HEK293 (cell line): ENCODE measurements around the gene CEP104.

Source experiments
- BCL11A ChIP-seq: fragments of 450-650 bp; formaldehyde crosslinking; IDR thresholded peaks from 2 replicates; pipeline ENCODE4 v1.5.1; 2016; ENCODE audit warnings: low read depth, missing biosample characterization, missing genetic modification characterization
- KLF10 ChIP-seq: fragments of 450-650 bp; IDR thresholded peaks from 2 replicates; pipeline ENCODE4 v1.5.1; 2018; ENCODE audit warnings: missing biosample characterization, mild to moderate bottlenecking, missing genetic modification characterization
- KLF16 ChIP-seq: fragments of 450-650 bp; formaldehyde crosslinking; IDR thresholded peaks from 2 replicates; pipeline ENCODE4 v1.5.1; 2017; ENCODE audit warnings: missing biosample characterization, missing genetic modification characterization
- KLF7 ChIP-seq: fragments of 450-650 bp; formaldehyde crosslinking; IDR thresholded peaks from 2 replicates; pipeline ENCODE4 v1.5.1; 2016; ENCODE audit warnings: missing biosample characterization, missing genetic modification characterization, borderline replicate concordance
- MEIS1 ChIP-seq: sonication (generic); formaldehyde crosslinking; IDR thresholded peaks from 2 replicates; pipeline ENCODE4 v1.8.1; 2022; ENCODE audit warnings: missing genetic modification reagents, mild to moderate bottlenecking, borderline replicate concordance
- ZNF138 ChIP-seq: fragments of 450-650 bp; formaldehyde crosslinking; IDR thresholded peaks from 2 replicates; pipeline ENCODE4 v1.5.1; 2016; ENCODE audit warnings: missing biosample characterization, missing genetic modification characterization, borderline replicate concordance
- TF ChIP-seq, protein P1 (sequence below): fragments of 450-650 bp; formaldehyde crosslinking; IDR thresholded peaks from 2 replicates; pipeline ENCODE4 v1.5.1; 2016; ENCODE audit warnings: missing biosample characterization, missing genetic modification characterization
- TF ChIP-seq, protein P2 (sequence below): fragments of 450-650 bp; formaldehyde crosslinking; IDR thresholded peaks from 2 replicates; pipeline ENCODE4 v1.5.1; 2016; ENCODE audit warnings: missing biosample characterization, missing genetic modification characterization

DNA sequence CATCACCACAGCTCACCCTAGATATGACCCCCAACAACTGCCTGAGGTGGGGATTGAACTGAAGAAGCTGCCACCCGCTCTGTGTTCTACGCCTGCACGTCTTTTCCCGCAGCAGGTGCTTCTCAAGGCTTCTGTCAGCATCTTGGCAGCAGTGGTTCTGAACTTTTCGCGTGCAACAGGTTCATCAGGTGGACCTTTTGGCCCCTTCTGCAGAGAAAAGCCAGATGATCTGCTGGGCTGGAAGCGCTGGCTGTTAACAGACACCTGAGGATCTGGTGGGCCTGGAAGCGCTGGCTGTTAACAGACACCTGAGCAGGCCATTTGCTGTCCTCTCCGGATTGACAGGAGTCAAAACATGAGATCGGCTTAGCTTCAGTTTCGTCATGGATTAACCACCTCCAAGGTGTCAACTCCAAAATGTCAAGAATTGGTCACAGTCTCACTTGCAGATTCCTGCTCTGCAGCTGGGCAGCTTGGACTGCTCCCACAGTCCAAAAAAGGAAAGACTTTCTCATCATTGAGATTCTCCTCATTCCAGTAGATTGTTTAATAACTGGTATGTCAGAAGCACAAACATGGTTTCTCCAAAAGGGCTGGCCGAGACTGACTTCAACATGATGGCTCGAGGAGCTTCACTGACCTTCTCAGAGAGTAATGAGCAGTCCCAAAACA, 38.4 kb upstream of the CEP104 start:
- TF ChIP-seq BCL11A (tag by site-specific recombination) (no peak), KLF7 (no peak), KLF10 (no peak), ZNF138 (tag by site-specific recombination) (no peak), MEIS1 (CRISPR knock-in tag) (no peak), KLF16 (no peak)
- TF ChIP-seq, protein P1, sequence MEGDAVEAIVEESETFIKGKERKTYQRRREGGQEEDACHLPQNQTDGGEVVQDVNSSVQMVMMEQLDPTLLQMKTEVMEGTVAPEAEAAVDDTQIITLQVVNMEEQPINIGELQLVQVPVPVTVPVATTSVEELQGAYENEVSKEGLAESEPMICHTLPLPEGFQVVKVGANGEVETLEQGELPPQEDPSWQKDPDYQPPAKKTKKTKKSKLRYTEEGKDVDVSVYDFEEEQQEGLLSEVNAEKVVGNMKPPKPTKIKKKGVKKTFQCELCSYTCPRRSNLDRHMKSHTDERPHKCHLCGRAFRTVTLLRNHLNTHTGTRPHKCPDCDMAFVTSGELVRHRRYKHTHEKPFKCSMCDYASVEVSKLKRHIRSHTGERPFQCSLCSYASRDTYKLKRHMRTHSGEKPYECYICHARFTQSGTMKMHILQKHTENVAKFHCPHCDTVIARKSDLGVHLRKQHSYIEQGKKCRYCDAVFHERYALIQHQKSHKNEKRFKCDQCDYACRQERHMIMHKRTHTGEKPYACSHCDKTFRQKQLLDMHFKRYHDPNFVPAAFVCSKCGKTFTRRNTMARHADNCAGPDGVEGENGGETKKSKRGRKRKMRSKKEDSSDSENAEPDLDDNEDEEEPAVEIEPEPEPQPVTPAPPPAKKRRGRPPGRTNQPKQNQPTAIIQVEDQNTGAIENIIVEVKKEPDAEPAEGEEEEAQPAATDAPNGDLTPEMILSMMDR = no peak
- TF ChIP-seq, protein P2, sequence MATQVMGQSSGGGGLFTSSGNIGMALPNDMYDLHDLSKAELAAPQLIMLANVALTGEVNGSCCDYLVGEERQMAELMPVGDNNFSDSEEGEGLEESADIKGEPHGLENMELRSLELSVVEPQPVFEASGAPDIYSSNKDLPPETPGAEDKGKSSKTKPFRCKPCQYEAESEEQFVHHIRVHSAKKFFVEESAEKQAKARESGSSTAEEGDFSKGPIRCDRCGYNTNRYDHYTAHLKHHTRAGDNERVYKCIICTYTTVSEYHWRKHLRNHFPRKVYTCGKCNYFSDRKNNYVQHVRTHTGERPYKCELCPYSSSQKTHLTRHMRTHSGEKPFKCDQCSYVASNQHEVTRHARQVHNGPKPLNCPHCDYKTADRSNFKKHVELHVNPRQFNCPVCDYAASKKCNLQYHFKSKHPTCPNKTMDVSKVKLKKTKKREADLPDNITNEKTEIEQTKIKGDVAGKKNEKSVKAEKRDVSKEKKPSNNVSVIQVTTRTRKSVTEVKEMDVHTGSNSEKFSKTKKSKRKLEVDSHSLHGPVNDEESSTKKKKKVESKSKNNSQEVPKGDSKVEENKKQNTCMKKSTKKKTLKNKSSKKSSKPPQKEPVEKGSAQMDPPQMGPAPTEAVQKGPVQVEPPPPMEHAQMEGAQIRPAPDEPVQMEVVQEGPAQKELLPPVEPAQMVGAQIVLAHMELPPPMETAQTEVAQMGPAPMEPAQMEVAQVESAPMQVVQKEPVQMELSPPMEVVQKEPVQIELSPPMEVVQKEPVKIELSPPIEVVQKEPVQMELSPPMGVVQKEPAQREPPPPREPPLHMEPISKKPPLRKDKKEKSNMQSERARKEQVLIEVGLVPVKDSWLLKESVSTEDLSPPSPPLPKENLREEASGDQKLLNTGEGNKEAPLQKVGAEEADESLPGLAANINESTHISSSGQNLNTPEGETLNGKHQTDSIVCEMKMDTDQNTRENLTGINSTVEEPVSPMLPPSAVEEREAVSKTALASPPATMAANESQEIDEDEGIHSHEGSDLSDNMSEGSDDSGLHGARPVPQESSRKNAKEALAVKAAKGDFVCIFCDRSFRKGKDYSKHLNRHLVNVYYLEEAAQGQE = no peak
